GM19193 (cell line): ENCODE measurements around the gene RFC4.
A peak's percentile ranks its signal among the peaks of the same experiment; 100 is the strongest.

ENCODE experiments used
- POLR2A ChIP-seq: IDR thresholded peaks from 4 replicates; pipeline ENCODE4 v1.6.1; 2011; ENCODE audit not compliant: insufficient read depth, insufficient read length; ENCODE audit errors: extremely low read depth

Gene RFC4

GRCh38 chr3:186806089-186807055, at the start of gene RFC4:
Gene RFC4 (minus strand): TSS chr3:186806482. CDS start chr3:186804713, 1,769 bp downstream.
- TF ChIP-seq POLR2A: peak; percentile 90

- no peak for TF ChIP-seq POLR2A
Observed at GRCh38 chr3:186854954-186855353, 48.7 kb upstream of the RFC4 start.

DNA sequence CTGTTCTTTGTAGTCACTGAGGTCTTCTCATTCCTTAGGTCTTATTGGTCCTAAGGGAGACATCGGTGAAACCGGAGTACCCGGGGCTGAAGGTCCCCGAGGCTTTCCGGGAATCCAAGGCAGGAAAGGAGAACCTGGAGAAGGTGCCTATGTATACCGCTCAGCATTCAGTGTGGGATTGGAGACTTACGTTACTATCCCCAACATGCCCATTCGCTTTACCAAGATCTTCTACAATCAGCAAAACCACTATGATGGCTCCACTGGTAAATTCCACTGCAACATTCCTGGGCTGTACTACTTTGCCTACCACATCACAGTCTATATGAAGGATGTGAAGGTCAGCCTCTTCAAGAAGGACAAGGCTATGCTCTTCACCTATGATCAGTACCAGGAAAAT, 47.9 kb upstream of the RFC4 start:
- no peak for TF ChIP-seq POLR2A

DNA sequence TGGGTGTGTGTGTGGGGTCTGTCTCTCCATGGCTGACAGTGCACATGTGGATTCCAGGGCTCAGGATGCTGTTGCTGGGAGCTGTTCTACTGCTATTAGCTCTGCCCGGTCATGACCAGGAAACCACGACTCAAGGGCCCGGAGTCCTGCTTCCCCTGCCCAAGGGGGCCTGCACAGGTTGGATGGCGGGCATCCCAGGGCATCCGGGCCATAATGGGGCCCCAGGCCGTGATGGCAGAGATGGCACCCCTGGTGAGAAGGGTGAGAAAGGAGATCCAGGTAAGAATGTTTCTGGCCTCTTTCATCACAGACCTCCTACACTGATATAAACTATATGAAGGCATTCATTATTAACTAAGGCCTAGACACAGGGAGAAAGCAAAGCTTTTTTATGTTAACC, 46.7 kb upstream of the RFC4 start:
- no peak for TF ChIP-seq POLR2A

DNA sequence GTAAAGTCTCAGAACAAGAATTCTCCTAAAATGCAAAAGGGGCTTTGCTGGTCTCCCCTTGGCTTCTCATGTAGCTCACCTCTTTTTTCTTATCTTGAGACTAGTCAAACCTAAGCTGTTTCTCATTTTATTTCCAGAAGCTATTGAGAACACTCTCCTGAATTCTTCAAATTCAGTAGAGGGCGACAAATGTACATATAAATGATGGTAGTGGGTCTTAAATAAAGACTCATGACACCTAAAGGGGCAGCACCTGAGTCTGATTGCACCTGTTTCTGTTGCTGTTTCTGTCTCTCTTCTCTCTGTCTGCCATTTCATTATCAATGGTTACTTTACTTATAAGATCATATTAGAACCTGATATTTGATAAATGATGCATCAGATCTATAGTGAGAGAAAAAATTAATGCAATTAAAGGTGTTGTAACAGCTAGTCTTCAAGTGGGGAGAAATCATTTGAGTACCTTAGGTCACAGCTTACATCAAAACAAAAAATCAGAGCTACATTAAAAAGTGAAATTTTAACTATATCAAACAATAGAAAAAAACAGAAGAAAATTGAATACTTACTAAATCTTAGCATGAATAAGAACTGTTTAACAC, 43.2 kb upstream of the RFC4 start:
- no peak for TF ChIP-seq POLR2A

DNA sequence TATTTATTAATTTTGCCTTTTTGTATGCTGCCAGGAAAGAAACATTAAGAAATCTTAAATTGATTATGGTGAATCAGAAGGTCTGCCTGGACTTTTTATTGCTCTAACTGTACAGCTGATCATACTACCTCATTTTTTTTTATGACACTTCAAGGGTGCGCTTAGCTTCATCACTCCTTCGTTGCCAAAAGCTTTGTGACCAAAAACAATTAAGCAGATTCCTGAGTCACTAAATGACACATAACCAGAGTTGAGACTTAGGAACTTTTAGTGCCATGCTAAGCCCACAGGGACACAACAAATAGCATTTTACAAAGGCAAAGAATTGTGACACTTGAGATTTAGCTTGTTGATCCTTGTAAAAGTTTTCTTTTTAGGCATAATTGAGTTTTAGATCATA, 41.2 kb upstream of the RFC4 start:
- TF ChIP-seq POLR2A: no peak

DNA sequence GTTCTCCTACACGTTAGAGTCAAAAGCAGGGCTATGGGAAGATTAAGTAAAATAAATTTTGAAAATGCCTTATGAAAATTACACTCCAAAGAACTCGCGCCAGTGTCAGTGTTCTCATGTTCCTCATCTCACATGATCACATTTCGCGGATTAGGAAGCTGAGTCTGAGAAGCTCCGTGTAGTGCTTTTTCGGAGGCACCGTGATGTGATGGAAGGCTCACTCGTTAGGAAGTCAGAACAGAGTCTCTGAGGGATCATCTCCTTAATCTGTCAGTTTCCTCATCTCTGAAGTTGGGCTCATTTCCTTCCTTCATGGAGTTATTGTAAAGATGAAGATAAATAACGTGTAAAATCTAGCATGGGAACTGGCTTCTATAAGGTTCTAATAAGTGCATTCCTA, 39.5 kb upstream of the RFC4 start:
- TF ChIP-seq POLR2A: no peak

DNA sequence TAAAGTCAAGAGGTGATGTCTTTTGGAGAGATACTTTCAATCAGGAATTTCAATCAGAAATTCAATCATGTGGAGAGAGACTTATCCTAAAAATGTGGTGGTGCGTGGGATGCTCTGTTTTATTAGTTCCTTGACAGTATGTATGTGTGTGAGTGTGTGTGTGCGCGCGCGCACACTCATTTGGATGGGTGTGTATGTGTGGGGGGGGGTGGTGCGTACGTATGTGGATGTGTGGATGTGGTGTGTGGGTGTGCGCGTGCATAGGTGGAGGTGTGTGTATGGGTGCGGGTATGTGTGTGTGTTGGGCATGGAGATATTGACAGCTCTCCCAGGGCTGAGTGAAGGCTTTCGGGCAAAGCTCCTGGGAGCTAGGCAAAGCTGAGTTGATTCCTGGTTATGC, 38.6 kb upstream of the RFC4 start:
- no peak for TF ChIP-seq POLR2A

GRCh38 chr3:186843039-186843432, 36.8 kb upstream of the RFC4 start:
- no peak for TF ChIP-seq POLR2A

DNA sequence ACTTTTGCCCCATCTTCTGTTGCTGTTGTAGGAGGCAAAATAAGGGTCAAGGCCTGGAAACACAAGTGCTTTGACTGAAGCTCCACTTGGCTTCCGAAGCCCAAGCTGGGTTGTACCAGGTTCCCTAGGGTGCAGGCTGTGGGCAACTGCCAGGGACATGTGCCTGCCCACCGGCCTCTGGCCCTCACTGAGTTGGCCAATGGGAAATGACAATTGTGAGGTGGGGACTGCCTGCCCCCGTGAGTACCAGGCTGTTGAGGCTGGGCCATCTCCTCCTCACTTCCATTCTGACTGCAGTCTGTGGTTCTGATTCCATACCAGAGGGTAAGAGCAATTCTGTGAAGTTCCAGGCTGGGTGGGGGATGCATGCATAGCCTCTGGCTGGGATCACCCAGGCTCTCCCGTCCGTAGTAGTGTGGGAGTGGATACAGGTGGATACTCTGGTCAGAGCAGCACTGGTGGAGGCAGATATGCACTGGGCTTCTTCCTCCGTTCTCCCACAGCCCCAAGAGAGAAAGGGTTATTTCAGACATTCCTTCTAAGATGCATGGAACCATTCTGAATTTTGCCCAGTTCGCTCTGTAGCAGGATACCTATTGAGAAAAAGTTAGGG, 36.2 kb upstream of the RFC4 start, which contains the start of gene ADIPOQ:
ADIPOQ (plus strand) TSS at position 285 of the 613 bp plus-strand sequence. CDS start 10,349 bp downstream, outside the sequence.
- no peak for TF ChIP-seq POLR2A

GRCh38 chr3:186841620-186842019, 35.3 kb upstream of the RFC4 start:
- TF ChIP-seq POLR2A: no peak

- no peak for TF ChIP-seq POLR2A
Observed at GRCh38 chr3:186839874-186840641, 33.8 kb upstream of the RFC4 start.

GRCh38 chr3:186832276-186832675, 26.0 kb upstream of the RFC4 start:
- no peak for TF ChIP-seq POLR2A

DNA sequence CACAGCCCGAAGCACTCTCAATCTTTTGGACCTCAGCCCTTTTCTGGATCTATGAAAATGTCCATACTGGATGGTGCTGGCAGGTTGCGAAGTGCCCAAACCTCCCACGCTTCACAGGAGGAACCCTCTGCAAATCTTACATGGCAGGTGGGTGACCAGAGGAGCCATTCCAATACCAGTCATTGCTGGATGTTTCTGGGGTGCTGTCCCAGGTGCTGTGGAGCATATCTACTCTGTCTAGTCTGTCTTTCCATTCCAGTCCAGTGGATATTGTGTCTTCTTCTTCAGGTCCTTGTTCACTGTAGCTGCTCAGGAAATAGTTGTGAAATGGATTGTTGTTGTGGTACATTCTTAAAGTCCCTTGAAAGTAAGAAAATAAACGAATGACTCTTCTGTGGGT, 25.5 kb upstream of the RFC4 start:
- no peak for TF ChIP-seq POLR2A

DNA sequence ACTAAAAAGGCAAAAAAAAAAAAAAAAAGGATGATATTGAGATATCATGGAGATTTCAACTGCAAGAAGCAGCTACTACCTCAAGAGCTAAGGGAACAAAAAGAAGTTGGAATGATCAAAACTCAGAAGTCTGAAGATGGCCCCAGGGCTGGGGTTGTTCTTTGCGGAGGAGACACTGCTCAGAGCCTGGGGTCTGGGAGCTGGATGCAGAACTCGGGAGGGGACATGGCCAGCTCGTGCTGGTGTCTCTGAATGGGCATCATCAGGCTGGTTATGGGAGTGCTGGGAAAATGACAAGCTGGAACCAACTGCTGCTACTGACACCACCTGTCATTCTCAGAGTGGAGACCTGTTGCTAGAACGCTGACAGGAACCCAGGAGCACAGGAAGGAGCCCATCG, 22.1 kb upstream of the RFC4 start:
- TF ChIP-seq POLR2A: no peak
